HG03139 (cell line): ENCODE results near the gene ATXN10.

ENCODE experiments used
- ATAC-seq: cut with Tn5 transposase; IDR thresholded peaks from one replicate; pipeline ENCODE4 v1.9.1; 2021; ENCODE audit not compliant: unreplicated experiment

ATXN10 gene

GRCh38 chr22:45846952-45847351 lies 175.3 kb downstream of the ATXN10 start:
- no peak for ATAC-seq

DNA sequence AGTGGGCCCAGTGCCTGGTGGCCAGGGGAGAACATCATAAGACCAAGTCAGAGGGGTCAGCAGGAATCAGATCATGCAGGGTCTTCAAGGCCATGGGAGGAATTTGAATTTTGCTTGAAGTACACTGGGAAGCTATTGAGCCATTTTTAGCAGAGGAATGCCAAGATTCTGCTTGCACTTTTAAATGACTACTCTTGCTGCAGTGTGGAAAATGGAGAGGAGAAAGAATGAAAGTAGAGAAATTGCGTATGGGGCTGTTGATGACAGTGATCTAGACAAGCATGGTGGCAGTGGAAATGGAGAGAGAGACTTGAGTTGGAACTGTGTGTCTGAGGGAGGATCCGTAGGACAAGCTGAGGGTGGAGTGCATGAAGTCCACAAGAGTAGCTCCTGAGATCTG lies 177.3 kb downstream of the ATXN10 start:
- ATAC-seq, result no peak

GRCh38 chr22:45852826-45853225 lies 181.2 kb downstream of the ATXN10 start:
- ATAC-seq, result no peak

DNA sequence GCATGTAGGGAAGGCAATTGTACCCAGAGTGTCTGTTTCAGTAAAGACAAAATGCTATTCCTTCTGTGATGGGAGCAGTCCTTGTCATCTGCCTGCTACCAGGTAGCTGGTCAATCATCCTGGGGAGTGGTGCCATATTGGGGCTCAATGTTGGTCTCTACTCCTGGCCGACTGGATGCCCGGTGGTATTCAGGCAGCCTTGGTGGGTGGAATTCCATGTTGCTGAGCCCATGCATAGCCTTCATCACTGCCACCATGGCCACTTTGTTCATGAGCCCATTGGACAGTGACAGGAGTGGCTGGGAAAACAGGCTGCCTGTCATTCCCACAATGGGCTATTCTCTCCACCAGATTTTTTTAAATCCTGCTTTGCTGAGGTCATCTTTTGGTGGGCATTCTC lies 184.3 kb downstream of the ATXN10 start:
- ATAC-seq, result no peak

DNA sequence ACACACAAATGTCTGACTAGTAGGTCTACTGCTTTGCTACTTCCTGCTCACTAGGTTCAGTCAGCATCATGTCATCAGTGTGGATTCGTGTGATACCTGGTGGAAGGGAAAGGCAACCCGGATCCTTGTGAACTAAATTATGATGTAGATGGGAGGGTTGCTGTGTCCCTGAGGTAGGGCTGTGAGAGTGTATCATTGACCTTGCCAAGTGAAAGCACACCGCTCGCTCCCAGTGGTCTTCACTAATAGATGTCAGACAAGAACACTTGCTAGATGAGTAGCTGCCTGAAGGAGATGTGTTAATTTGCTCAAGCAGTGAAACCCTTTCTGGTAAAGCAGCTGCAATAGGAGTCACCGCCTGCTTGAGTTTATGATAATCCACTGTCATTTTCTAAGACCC lies 185.9 kb downstream of the ATXN10 start:
- no peak for ATAC-seq

DNA sequence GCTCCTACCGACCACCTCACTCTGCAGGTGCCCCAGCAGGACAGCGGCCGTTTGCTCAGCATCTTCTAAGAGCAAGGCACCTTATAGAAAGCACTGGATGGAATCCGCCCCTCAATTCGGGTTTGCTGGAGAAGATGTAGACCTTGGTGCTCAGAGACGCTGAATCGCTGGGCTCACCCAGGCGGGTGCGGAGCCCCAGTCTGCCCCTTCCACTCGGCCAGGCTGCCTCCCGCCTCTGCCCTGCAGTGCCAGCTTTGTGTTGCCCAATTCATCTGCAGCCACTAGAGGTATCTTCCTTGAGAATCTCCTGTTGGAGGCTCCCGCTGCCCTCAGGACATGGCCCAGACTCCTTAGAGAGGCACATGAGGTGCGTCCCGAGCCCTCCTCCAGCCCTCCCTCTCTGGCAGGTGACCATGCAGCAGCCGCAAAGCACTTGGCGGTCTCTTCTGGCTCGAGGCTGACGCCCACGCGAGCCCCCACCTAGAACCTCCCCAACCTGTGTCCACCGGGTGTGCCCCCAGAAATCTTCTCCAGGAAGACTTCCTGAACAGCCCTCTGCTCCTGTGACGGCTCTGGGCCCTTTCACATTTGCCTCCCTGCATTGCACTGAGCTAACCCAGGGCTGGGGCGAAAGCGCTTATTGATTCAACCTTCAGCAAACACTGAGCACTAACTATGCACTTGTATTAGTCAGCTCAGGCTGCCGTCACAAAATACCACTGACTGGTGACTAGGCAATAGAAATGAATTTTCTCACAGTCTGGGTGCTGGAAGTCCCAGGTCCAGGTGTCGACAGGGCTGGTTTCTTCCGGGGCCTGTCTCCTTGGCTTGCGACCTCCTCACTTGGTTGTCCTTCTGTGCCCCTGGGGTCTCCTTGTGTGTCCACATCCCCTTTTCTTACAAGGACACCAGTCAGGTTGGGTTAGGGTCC lies 187.9 kb downstream of the ATXN10 start:
- no peak for ATAC-seq

- no peak for ATAC-seq
Measured at GRCh38 chr22:45860201-45860600, 188.6 kb downstream of the ATXN10 start.

- no peak for ATAC-seq
Measured at GRCh38 chr22:45861259-45861658, 189.6 kb downstream of the ATXN10 start.

DNA sequence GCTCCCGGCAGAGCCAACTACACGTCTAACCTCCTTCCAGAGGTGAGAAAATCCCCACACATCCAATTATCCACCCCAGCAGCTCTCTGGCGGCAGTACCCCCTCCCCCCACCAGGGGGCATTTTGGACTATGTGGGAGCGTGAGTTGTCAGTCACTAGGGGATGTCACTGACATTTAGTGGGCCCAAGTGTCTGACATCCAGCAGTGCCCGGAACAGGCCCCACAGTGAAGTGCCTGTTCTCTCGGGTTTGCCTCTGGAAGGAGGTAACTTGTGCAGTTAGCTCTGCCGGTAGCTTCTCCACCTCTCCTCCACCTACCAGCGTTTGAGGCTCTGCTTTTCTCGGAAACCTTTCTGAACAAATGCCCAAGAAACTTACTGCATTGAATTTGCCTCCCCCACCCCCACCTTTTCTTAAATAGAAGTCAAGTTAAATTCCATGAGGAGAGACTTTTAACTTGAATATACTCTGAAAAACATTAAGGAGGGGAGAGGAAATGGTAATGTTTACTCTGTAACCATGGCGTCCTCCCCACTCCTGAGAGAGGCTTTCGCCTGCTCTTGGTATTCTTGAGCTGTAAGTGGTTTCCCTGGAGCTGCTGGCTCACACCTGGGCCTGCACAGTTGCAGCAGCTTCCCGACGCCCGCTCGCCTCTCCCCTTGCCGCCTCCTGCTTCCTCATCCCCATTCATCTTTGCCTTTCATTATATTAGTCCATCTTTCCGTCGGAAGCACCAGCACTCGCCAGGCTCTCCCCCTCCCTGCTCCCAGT lies 192.5 kb downstream of the ATXN10 start:
- no peak for ATAC-seq

GRCh38 chr22:45864959-45865476 lies 193.4 kb downstream of the ATXN10 start:
- ATAC-seq, result no peak

GRCh38 chr22:45865561-45866125 lies 194.0 kb downstream of the ATXN10 start:
- ATAC-seq, result no peak

GRCh38 chr22:45866126-45866645 lies 194.6 kb downstream of the ATXN10 start:
- no peak for ATAC-seq

- ATAC-seq, result no peak
Measured at GRCh38 chr22:45866646-45867117, 195.0 kb downstream of the ATXN10 start.

GRCh38 chr22:45867118-45867905 lies 195.7 kb downstream of the ATXN10 start:
- ATAC-seq, result no peak

DNA sequence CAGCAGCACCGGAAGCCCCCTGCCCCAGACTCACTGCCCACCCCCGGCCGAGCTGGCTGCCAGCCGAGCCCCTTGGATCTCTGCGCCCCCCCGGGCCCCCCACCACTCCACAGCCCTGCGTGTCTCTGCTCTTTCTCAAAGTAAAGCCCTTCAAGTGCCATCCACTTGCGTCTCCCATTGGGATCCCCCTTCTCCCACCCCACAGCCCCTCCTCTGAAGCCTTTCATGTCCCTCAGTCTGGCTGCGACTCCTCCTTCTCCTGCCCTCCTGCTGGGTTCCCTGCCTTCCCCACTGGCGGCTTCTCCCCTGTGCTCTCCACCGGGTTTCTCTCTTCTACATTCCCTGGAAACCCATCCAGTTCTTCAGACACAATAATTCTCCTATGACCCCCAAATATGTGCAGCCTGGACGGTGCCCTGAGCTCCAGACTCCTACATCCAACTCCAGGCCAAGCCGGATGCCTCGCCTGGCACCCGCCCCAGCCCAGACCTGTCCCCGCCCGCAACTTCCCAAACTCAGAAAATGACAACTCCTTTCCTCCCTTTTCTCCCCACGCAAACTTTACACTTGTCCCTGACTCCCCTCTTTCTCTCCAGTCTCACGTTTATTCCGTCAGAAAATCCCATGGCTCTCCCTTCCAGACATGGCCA lies 196.4 kb downstream of the ATXN10 start:
- no peak for ATAC-seq

DNA sequence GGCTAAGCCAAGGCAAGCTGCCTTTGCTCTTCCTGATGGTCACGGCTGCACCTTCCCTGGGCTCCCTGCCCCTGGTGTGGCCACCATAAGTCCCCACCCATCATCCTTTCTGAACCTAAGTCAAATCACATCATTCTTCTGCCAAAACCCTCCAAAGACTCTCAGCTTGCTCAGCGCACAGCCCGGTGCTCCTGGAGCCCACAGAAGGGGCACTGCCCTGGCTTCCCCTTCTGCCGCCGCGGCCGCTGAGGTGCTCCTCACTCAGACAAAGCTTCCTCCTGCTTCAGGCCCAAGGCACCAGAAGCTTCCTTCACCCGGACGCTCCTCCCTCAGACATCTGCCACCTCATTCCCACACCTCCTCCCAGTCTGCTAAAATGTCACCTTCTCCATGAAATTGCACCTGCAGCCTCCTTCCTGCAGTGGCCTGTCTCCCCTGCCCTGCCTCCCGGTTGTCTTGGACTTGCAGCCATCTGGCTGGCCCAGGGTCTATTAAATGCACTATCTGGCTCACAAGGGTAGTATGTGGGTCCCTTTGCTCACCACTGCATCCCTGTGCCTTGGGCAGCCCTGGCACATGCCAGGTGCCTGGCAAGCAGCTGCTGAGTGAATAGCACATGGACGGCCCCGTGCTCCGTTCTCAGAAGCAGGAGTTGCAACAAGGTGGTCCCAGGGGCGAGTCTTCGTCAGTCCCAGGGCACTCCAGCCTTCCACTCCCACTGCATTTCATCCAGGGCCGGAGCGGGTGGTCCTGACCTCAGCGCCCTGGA lies 197.1 kb downstream of the ATXN10 start:
- no peak for ATAC-seq

DNA sequence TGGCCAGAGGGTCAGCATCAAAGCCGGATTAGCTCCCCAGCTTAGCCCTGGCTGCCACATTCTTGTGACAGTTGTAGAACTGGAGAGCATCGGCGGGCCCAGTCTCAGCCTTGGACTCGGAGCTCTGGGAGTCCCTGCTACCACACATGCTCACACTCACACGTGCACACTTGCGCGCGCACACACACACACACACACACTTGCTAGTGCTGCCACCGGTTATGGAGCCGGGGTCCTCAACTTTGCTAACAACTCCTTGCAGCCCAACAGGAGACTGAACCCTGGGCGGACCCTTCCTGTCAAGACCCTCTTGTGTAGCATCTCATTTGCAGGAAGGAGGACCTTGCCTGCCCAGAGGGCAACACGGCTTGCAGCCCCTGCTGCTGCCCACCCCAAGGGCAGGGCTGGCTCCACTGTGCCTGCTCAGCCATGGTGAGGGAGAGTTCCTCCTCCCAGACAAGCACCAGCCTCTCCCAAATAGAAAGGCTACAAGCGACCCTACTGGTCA lies 197.8 kb downstream of the ATXN10 start:
- ATAC-seq, result no peak

GRCh38 chr22:45870011-45870410 lies 198.4 kb downstream of the ATXN10 start:
- no peak for ATAC-seq

DNA sequence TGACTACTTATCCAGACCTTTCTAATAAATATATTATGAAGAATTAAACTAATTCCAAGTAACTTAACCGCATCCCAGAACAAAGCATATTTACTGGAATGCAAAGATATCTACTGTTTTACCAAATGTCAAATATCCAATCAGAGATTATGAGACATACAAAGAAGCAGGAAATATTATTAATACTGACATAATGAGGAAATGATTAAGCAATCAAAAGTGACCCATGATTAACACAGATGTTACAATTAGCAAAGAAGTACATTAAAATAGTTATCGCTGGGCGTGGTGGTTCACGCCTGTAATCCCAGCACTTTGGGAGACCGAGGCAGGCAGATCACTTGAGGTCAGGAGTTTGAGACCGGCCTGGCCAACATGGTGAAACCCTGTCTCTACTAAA lies 200.1 kb downstream of the ATXN10 start:
- no peak for ATAC-seq
